Activated effector memory CD4-positive, alpha-beta T cell treated with anti-CD3 and anti-CD28 coated beads, Interleukin-2, amount 50 U/mL, for 16 hours (primary cell): Measurements from ENCODE around the gene RFX4.
A peak's percentile ranks its signal among the peaks of the same experiment; 100 is the strongest.

Experiments
- DNase-seq: peaks from one replicate; pipeline ENCODE4 v3.0.0-alpha.2; 2020

The RFX4 gene

DNA sequence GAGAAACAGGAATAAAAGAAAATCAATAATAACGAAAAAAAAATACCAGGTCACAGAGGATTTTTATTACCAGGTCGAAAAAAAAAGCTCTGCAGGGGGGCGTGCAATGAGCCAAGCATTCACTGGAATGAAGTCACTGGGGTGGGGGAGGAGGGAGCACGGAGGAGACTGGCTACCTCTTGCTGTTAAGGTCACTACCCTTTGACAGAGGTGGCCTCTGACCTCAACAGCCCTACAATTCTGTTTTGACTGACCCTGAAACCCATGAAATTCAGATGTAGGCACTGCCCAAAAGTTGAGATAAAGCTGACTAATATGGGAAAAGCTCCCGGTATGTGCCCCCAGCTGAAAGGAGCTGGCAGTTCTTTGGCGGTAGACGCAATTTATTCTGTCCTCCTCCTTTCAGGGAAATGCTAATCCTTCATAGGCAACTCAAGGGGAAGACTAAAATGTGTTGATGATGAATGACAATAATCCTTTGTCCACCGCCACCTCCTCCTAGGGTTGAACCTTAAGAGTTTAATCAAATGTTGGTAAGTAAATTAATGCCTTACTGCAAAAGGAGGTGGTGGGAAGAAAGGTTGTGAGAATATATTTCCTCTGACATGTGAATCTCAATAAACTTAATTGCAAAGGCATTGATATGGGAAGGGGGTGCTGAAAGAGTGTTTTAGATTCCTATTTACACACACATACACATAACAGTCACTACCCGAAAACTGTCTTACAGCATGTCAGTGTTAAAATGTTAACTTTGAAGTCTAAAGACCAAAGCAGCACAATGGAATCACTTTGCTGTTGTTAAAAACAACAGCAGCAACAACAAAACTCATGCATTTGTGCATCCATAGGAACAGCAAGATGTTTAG, 185.4 kb downstream of the RFX4 start:
- DNase-seq = no peak

DNA sequence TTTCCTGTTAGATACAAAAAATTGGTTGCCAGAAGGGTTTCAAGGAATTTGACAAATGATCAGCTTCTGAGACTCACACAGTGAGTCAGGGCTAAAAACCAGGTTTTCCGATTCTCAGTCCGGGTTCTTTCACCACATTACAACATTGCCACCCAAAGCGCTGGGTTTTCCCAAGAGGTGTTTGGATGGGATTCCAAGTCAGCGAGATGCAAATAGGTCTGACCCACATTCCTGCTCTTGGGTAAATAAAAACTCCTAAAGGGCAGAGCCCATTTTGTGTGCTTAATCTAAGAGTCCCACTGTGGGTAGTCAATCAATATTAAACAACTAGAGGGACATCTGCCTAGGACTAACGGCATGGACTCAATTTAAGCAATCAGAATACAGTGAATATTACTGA, 186.3 kb downstream of the RFX4 start:
- DNase-seq = no peak

DNA sequence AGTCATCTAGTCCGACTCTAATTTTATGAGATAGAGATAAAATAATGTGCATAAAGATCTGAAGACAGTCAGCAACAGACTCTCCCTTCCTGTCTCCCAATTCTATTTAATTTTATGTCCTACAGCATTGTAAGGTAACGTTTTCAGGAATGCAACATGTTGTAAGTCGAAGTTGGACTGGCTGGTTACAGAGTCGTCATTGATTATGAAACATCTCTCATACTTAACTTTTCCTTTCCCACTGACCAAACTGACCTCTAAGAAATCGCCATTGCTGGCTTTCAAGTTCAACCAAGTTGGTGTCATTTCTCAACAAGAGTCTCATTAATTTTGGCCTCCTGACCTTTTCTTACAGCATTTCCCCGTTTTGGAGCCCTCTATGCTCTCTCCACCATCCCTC, 186.7 kb downstream of the RFX4 start:
- no peak for DNase-seq

DNA sequence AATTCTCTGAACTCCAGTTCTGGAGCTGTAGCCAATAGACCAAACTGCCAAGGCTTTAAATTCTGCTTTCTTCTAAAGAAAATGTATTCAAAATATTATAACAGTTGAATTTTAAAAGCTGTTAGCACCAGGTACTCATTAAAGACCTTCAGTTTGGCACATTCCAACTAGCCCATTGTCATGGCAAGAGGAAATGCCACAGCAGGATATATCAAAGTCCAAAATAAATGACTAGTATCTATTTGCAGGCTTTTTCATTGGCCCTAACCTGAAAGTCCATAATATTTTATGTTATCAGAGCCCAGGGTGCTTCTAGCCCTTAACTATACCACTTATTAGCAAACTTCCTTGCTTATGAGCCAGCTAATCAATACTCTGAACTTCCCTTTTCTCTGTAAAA, 188.6 kb downstream of the RFX4 start:
- DNase-seq = no peak

DNA sequence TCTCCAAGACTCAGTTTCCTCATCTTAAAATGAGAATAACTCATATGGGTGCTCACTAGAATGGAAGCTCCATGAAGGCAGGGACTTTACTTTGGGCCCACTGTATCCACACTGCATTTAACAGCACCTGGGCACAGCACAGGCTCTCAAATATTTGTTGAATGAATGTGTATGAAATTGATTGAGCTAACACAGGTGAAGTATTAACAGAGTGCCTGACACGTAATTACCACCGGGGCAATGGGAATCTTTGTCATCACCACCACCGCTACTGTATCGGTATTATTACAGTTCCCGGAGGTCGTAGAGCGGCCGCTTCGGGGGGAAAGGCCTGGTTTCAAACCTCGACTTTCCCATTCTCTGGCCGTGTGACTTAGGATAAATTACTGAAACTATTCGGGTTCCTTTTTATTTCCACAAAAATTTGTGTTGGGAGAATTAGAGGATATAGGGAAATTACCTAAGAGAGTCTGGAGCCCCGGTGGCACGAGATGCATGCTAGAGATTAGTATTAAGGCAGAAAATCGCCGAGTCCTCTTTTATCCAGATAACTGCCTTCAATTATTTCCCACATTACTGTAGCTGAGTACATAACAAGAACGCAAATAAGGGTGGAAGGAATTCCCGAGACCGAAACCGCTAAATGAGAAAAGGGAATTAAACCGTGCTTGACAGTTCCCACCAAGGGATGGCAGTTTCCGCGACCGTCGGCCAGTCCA, 190.6 kb downstream of the RFX4 start:
- DNase-seq = no peak

DNA sequence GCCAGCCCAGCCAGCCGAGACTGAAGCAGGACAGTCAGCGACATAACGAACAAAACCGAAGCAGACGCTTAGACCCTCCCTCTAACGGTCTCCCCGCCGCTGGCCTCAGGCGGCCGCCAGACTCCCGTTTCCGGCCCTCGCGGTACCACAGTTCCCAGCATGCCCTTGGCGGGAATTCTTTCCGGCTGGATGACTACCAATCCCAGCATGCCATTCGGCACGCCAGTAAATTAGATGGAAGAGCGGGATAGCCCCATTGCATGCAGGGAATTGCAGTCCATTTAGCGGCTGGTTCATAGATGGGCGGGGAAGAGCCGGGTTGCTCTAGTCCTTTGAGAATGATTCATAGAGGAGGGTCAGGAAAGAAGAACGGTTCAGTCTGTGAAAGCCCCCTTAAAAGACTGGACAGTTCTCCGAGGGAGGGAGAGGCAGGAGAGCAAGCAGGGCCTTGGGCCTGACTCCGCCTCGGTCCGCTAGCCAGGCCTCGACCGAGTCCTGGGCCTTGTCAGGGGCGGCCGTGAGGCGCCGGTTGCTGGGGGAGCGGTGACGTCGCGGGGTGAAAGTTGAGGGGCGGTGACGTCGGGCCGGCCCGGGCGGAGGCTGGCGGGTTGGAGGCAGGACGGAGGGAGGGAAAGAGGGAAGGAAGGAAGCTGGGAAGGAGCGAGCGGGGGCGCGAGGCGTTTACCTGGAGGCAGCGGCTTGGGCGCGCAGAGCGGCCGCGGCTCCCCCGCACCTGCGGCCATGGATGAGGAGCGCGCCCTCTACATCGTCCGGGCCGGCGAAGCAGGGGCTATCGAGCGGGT, 191.4 kb downstream of the RFX4 start, which contains the start of gene RIC8B:
Gene RIC8B (plus strand): TSS at position 678 of the 803 bp plus-strand sequence. CDS start 64 bp downstream, at position 742.
- peak; percentile 92 for DNase-seq

DNA sequence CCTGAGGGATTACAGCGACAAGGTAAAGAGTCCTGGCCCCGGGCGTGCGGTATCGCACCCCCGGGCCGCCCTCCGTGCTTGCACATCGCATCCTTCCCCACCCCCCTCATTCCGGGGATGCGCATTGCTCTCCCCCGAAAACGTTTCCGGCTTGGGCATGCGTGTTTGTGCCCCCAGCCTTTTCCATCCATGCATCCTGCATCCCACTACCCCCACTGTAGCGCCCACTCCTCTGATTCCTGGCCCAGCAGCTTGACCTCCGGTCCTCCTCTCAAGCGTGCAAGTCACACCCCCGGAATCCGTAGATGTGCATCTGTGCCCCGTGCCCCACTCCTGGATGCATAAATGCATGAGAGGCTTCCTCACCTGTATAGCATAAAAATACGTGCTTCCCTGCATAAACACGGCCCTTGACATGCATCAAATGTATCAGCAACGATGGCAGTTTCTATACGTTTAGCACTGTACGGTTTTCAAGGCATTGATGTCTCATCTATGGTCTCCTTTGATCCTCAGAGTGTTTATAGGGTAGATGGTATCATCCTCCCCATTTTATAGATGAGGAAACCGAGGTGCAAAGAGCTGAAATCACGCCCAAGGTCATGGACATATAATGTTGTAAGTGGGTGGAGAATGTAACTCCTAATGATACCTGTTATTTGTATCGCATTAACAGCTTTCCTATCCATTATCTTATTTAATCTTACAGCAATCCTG, 192.2 kb downstream of the RFX4 start:
- DNase-seq = no peak

DNA sequence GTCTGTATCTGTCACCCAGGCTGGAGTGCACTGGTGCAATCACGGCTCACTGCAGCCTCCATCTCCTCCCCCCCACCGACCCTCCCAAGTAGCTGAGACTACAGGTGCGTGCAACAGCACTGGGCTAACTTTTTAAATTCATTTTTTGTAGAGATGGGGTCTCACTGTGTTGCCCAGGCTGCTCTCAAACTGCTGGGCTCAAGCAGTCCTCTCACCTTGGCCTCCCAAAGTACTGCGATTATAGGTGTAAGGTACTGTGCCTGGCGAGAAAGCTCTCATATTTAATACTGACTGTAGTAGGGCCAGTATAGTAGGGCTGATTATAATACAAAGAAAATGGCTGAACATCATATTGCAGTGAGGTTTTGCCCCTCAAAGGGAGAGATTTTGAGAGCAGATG, 194.1 kb downstream of the RFX4 start:
- DNase-seq = no peak

DNA sequence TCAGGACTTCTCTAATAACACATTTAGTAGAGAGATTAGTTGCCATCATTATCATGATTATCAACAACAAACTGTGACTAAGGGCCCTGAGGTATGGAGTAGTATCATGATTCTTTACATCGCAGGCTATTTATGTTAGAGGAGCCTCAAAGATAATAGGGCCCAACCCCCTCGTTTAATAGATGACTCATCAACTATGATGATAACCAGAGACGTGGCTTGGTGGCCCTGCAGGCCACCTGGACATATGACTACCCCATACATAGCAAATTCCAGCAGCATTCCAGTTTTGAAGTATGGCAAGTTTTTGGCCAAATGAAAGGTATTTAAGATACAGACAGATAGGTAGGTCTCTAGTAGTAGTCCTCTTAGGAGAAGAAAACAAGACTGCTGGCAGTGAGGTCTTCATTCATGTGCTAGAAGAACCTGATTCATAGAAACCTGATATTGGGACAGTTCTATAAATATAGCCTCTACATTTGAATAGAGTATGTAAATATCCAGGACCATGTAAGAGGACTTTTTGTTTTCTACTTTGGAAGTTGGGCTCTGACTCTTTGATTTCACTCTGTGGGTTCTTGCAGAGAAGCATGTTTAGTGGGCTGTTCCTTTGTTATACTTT, 197.3 kb downstream of the RFX4 start:
- DNase-seq = no peak

DNA sequence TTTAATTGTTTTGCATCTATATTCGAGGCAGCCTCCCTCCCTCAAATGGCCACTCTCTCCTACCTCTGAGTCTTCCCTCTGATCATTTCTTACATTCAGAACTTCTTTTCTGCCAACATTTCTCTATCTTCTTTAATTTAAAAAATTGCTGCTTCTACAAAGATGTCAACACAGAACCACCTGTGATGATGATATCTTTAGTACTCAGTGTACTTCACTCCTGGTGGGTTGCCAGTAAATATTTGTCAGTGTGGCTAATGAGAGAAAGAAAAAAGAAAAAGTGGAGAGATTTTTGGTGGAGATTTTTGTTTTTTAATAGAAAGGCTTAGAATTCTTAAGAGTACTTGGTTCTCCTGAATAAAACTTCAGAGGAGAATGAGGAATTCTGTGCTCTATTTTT, 199.8 kb downstream of the RFX4 start:
- no peak for DNase-seq

DNA sequence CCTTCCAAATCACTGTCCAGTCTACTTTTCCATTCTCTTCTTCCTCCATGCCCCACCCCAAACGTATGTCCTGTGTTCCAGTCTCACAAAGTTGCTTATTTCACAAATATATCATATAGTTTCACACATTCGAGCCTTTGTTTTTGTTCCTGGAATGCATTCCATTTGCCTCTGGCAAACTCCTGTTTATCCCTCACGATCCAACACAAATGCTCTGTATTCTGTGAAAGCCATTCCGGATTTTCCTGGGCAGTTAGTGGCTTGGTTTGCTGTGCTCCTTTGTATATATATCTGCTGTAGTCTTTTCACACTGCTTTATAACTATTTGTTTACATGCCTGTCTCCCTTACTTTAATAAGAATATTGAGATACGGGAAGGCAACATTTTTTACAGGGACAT, 200.7 kb downstream of the RFX4 start:
- DNase-seq = no peak

DNA sequence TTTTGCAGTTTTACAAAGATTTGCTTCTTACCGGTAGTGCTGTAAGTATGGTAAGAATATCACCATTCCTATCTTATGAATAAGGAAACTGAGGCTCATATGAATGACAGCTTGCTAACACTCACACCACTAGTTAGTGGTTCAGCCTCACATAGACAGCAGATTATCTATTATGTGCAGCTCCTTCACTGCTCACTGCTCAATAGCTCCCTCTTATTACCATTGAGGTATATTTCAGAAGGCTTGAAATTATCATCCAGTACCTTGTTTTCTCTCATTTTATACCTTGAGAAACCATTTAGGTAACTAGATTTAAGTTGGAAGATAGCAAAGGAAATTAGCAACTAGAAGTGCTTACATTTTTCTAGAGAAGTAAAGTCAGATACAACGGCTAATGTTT, 207.2 kb downstream of the RFX4 start:
- no peak for DNase-seq

DNA sequence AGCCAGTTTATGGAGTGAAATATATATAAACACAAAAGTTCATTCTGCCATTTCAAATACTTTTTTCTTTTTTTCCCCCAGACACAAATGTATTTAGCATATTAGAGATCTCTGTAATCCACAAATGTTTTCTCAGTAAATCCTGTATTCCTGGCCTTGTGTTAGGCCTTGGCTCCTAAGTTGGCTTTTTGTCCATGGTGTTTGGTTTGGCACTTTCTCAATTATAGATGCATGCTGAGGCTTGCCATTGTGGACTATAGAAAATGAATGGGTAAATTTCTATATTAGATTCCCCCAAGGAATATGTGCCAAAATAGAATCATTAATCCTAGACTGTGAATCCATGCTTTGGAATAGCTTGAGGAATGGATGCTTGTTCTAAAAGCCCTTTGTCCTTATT, 208.7 kb downstream of the RFX4 start:
- DNase-seq = no peak

DNA sequence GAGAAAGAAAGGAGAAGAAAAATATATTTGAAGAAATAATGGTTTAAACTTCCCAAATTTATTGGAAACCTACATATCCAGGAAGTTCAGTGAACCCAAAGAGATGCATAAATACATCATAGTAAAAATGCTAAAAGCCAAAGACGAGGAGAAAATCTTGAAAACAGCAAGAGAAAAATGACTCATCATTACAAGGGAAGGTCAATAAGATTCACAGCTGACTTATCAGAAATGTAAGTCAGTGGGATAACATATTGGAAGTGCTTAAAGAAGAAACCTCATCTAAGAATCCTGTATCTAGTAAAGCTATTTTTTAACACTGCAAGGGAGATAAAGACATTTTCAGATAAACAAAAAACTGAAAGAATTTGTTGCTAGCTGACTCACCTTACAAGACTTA, 211.6 kb downstream of the RFX4 start:
- DNase-seq = no peak

DNA sequence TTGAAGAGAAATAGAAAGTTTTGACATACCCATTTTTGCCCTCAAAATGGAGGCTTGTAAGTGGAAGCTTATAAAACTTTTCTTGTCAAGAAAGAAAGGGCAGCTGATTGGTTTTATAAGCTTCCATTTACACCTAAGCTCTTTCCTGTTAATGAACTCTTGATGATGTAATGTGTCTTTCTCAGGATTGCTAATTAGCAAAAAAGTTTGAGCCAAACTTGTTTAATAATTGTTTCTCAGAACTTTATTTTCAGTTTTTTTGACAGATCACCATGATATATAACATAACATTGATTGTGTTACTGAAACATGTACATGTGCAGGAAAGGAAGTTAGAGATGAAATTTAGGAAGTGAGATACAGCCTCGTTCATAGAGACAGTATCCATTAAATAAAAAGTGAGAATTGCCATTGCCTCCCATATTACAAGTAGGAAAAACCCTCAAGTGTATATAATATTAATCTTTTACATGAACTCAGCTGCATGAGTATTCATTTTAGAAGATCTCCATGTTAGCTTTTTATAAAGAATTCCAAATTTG, 218.4 kb downstream of the RFX4 start:
- DNase-seq = no peak

DNA sequence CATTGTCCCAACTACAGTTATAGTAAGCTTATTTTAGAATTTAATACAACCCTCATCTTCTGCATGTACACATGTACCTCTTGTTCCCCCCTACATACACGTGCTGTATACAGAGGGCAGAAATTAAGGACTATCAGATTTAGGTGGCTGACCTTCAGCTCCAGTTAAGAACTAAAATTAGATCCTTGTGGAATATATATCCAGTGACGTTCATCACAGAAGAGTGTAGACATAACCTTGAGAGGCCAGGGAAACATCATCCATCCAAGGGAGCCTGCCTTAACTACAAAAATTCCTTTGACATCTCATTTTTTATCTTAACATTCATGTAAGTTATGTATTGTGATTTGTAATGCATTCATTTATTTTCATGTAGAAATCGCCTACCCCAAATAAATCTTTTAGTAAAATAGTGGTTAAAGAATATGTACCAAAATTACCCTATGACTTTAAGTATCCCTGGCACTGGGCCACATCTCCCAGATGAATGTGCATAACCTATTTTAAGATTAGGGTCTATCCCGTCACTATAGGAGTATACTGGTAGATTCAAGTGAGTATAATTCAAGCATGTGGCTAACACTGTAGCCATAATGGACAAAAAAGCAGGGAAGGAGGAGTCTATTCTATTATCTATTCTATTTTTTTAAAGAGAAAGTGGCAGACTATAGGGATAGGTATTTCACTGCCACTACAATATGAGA, 219.2 kb downstream of the RFX4 start:
- no peak for DNase-seq

DNA sequence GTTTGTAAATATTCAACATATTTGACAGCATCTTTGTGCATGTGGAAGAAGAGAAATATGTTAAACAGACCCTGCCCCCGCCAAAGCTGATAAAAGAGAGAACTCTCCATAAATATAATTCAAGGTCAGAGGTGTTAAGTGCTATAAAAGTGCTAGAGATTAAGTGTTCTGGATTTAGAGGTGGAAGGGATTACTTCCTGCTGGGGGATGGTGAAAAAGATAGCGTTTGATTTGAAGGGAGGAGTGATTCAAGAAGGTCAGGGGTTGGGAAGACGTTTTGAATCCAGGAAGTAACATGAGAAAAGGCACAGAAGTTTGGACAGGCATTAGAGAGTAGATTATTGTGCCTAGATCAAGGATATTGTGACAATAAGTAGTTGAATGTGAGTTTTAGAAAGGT, 221.9 kb downstream of the RFX4 start:
- no peak for DNase-seq
